ENCODE results near the gene GMPPB.
A peak's percentile ranks its signal among the peaks of the same experiment; 100 is the strongest.

The GMPPB gene

DNA sequence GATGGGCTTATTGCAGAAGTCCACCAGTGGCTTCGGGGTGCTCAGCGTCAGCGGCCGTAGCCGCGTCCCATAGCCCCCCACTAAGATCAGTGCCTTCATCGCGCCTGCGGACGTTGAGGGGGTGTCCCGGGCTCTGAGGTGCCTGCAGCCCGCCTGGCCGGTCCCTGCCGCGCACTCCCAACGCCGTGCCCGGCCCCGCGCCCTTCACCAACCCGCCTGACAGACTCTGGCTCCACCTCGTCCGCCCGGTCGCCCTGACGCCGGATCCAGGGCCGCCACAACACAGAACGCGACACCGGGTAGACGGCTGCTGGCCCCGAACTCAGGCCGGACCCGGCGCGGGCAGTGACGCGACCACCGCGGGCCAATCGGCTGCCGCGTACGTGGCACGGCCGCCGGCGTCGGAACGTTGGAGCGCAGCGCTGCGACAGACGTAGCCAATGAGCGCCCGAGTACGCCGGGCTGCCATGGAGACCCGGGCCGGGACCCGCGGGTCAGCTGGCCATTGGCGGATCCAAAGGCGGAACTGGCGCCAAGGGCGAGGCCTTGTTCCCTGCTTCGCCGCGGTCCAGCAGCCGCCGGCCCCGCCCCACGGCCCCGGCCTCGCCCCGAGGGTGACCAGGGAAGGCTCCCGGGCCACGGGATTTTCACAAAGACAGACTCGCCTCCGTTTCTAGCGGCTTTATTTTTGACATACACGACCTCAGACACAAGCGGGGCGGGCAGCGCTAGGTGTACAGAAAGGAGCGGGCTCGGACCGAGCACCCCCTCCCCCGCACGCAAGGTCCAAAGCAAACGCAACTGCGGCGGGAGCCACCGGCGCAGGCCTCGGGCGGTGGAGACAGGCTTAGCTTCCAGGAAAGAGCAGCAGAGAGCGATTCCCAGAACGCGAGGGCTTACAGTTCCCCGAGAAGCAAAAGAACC, at the start of gene GMPPB:
Gene GMPPB, minus strand, starts transcription at position 324 of the 924 bp plus-strand sequence. Its CDS starts 225 bp downstream, at position 99.
- Histone ChIP-seq H3K27me3 (ENCODE audit: control insufficient read depth, insufficient read depth, low read length) (no peaks in the 10 kb centered on the region), H3K36me3 (ENCODE audit: control insufficient read depth, insufficient read depth, low read length) (peaks cover 15% of the 10 kb centered on the region), H3K4me1 (ENCODE audit: control insufficient read depth, insufficient read depth, low read length) (peaks cover 55% of the 10 kb centered on the region), H3K9ac (ENCODE audit: low read length) (peak within 1 kb of the TSS; percentile 94), H3K9me3 (ENCODE audit: control insufficient read depth, low read length) (no peaks in the 10 kb centered on the region), H3K4me3 (ENCODE audit: low read length) (peak within 1 kb of the TSS; percentile 87)

GRCh38 chr3:49772703-49773102, 49.0 kb upstream of the GMPPB start:
- Histone ChIP-seq H3K36me3 (ENCODE audit: control insufficient read depth, insufficient read depth, low read length) (no peaks in the 10 kb centered on the region), H3K27me3 (ENCODE audit: control insufficient read depth, insufficient read depth, low read length) (no peaks in the 10 kb centered on the region), H3K9me3 (ENCODE audit: control insufficient read depth, low read length) (no peaks in the 10 kb centered on the region), H3K4me3 (ENCODE audit: low read length) (no peak overlapping the region), H3K9ac (ENCODE audit: low read length) (no peak overlapping the region), H3K4me1 (ENCODE audit: control insufficient read depth, insufficient read depth, low read length) (no peaks in the 10 kb centered on the region)

DNA sequence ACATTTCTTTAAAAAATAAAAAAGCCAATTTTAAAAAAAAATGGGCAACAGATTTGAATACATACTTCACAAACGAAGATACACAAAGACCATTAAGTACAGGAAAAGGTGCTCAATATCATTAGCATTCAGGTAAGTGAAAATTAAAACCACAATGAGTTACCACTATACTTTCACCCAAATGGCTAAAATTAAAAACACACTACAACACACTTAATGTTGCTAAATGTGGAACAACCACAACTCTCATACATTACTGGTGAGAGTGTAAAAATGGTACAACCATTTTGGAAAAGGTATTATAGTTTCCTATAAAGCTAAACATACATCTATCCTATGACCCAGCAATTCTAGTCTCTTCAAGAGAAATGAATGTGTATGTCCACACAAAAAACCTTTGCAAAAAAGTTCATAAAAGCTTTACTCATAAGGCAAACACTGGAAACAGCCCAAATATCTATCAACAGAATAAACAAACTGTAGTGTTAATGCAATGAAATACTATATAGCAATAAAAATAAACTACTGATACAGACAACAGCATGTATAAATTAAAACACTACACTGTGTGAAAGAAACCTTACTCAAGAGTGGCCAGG, 47.7 kb upstream of the GMPPB start:
- H3K9ac ChIP-seq (ENCODE audit: low read length) = no peak overlapping the region
- no peak overlapping the region for H3K4me3 ChIP-seq (ENCODE audit: low read length)
- no peaks in the 10 kb centered on the region for H3K36me3 ChIP-seq (ENCODE audit: control insufficient read depth, insufficient read depth, low read length)
- H3K27me3 ChIP-seq (ENCODE audit: control insufficient read depth, insufficient read depth, low read length) = no peaks in the 10 kb centered on the region
- H3K4me1 ChIP-seq (ENCODE audit: control insufficient read depth, insufficient read depth, low read length) = no peaks in the 10 kb centered on the region
- no peaks in the 10 kb centered on the region for H3K9me3 ChIP-seq (ENCODE audit: control insufficient read depth, low read length)

- no peaks in the 10 kb centered on the region for H3K27me3 ChIP-seq (ENCODE audit: control insufficient read depth, insufficient read depth, low read length)
- H3K9me3 ChIP-seq (ENCODE audit: control insufficient read depth, low read length) = no peaks in the 10 kb centered on the region
- no peak overlapping the region for H3K4me3 ChIP-seq (ENCODE audit: low read length)
- no peak overlapping the region for H3K9ac ChIP-seq (ENCODE audit: low read length)
- H3K4me1 ChIP-seq (ENCODE audit: control insufficient read depth, insufficient read depth, low read length) = no peaks in the 10 kb centered on the region
- no peaks in the 10 kb centered on the region for H3K36me3 ChIP-seq (ENCODE audit: control insufficient read depth, insufficient read depth, low read length)
Measured at GRCh38 chr3:49769926-49770325, 46.2 kb upstream of the GMPPB start.

DNA sequence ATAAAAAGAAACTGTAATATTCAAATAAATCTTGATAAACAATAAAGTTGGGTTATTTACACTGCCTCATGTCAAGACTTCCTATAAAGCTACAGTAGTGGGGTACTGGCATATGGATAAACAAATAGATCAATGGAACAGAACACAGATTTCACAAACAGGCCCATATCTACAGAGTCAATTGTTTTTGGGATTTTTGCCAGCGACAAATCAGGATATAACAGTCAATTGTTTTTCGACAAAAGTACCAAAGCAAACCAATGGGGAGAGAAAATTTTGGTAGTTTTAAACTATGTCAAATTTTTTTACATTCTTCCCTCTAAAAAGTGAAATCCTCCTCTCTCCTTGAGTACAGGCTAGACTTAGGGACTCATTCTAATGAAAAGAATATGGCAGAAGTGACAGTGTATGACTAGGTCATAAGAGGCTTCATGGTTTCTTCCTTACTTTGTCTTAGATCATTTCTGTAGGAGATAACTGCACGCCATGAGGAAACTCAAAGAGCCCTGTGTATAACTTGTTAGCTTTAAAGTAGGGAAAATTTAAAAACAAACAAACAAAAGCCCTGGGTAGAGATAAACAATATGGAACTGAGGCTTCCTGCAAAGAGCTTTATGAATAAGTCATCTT, 45.6 kb upstream of the GMPPB start:
- Histone ChIP-seq H3K9me3 (ENCODE audit: control insufficient read depth, low read length) (no peaks in the 10 kb centered on the region), H3K36me3 (ENCODE audit: control insufficient read depth, insufficient read depth, low read length) (no peaks in the 10 kb centered on the region), H3K27me3 (ENCODE audit: control insufficient read depth, insufficient read depth, low read length) (no peaks in the 10 kb centered on the region), H3K4me3 (ENCODE audit: low read length) (no peak overlapping the region), H3K9ac (ENCODE audit: low read length) (no peak overlapping the region), H3K4me1 (ENCODE audit: control insufficient read depth, insufficient read depth, low read length) (no peaks in the 10 kb centered on the region)

- Histone ChIP-seq H3K9me3 (ENCODE audit: control insufficient read depth, low read length) (no peaks in the 10 kb centered on the region), H3K4me1 (ENCODE audit: control insufficient read depth, insufficient read depth, low read length) (no peaks in the 10 kb centered on the region), H3K4me3 (ENCODE audit: low read length) (no peak overlapping the region), H3K9ac (ENCODE audit: low read length) (no peak overlapping the region), H3K36me3 (ENCODE audit: control insufficient read depth, insufficient read depth, low read length) (no peaks in the 10 kb centered on the region), H3K27me3 (ENCODE audit: control insufficient read depth, insufficient read depth, low read length) (no peaks in the 10 kb centered on the region)
Measured at GRCh38 chr3:49763981-49764380, 40.2 kb upstream of the GMPPB start.

- H3K4me3 ChIP-seq (ENCODE audit: low read length) = no peak overlapping the region
- no peaks in the 10 kb centered on the region for H3K27me3 ChIP-seq (ENCODE audit: control insufficient read depth, insufficient read depth, low read length)
- H3K9me3 ChIP-seq (ENCODE audit: control insufficient read depth, low read length) = no peaks in the 10 kb centered on the region
- peaks cover 4% of the 10 kb centered on the region for H3K4me1 ChIP-seq (ENCODE audit: control insufficient read depth, insufficient read depth, low read length)
- no peak overlapping the region for H3K9ac ChIP-seq (ENCODE audit: low read length)
- H3K36me3 ChIP-seq (ENCODE audit: control insufficient read depth, insufficient read depth, low read length) = no peaks in the 10 kb centered on the region
Measured at GRCh38 chr3:49761661-49762060, 37.9 kb upstream of the GMPPB start.

DNA sequence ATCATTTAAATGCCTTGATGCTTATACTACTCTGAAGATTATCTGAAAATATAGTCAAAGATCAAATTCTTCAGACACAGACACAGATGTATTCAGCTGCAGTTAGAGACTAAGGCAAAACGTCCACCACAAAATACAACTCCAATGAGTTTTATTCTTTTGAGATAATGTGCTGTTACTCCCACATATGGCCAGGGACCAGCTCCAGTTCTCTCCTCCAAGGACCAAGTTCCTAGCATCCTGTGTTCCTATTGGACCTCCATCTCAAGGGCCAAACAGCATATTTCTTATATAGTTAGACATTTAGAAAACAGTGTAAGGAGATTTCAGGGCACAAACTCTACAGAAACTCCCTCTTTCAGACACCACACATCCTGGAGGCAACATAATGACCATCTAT, 35.5 kb upstream of the GMPPB start:
- Histone ChIP-seq H3K27me3 (ENCODE audit: control insufficient read depth, insufficient read depth, low read length) (no peaks in the 10 kb centered on the region), H3K9ac (ENCODE audit: low read length) (no peak overlapping the region), H3K36me3 (ENCODE audit: control insufficient read depth, insufficient read depth, low read length) (peaks cover 5% of the 10 kb centered on the region), H3K9me3 (ENCODE audit: control insufficient read depth, low read length) (no peaks in the 10 kb centered on the region), H3K4me1 (ENCODE audit: control insufficient read depth, insufficient read depth, low read length) (peaks cover 4% of the 10 kb centered on the region), H3K4me3 (ENCODE audit: low read length) (no peak overlapping the region)

DNA sequence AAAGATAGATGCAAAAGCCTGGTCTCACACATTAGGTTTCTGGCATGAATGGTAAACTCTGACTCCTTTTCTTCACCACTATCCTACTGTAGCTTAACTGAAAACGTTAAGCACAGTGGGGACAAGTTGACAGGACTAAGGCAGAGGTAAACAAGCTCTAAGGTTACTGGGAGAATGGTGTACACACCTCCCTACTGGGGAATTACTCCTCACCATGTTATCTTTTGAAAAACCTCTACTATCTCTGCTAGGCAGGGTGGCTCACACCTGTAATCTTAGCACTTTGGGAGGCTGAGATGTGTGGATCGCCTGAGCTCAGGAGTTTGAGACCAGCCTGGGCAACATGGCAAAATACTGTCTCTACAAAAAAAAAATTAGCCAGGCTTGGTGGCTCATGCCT, 33.4 kb upstream of the GMPPB start:
- Histone ChIP-seq H3K27me3 (ENCODE audit: control insufficient read depth, insufficient read depth, low read length) (no peaks in the 10 kb centered on the region), H3K9me3 (ENCODE audit: control insufficient read depth, low read length) (no peaks in the 10 kb centered on the region), H3K36me3 (ENCODE audit: control insufficient read depth, insufficient read depth, low read length) (peaks cover 5% of the 10 kb centered on the region), H3K4me3 (ENCODE audit: low read length) (no peak overlapping the region), H3K4me1 (ENCODE audit: control insufficient read depth, insufficient read depth, low read length) (peaks cover 4% of the 10 kb centered on the region), H3K9ac (ENCODE audit: low read length) (no peak overlapping the region)

- Histone ChIP-seq H3K4me1 (ENCODE audit: control insufficient read depth, insufficient read depth, low read length) (peaks cover 6% of the 10 kb centered on the region), H3K36me3 (ENCODE audit: control insufficient read depth, insufficient read depth, low read length) (peaks cover 5% of the 10 kb centered on the region), H3K4me3 (ENCODE audit: low read length) (no peak overlapping the region), H3K9ac (ENCODE audit: low read length) (peak overlapping the region; percentile 15), H3K27me3 (ENCODE audit: control insufficient read depth, insufficient read depth, low read length) (no peaks in the 10 kb centered on the region), H3K9me3 (ENCODE audit: control insufficient read depth, low read length) (no peaks in the 10 kb centered on the region)
Measured at GRCh38 chr3:49756036-49756435, 32.3 kb upstream of the GMPPB start.

DNA sequence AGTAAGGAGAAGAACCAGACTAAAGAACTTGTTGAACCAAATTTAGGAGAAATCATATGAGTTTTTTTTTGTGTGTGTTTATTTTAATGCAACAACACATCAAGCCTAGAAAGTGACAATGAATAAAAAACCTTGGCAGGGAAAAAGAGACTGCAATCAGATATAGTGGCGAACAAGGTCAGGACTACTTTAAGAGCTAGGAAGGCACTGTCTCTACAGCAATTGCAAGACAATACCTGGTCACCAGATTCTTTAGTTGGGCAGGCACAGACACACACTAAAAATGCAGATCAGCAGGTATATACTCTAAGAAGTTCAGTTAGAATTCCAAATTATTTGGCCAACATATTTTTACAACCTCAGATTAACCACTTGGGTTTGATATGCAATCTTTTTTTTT, 30.8 kb upstream of the GMPPB start:
- H3K36me3 ChIP-seq (ENCODE audit: control insufficient read depth, insufficient read depth, low read length) = peaks cover 5% of the 10 kb centered on the region
- no peak overlapping the region for H3K9ac ChIP-seq (ENCODE audit: low read length)
- no peaks in the 10 kb centered on the region for H3K27me3 ChIP-seq (ENCODE audit: control insufficient read depth, insufficient read depth, low read length)
- H3K4me3 ChIP-seq (ENCODE audit: low read length) = no peak overlapping the region
- no peaks in the 10 kb centered on the region for H3K9me3 ChIP-seq (ENCODE audit: control insufficient read depth, low read length)
- peaks cover 10% of the 10 kb centered on the region for H3K4me1 ChIP-seq (ENCODE audit: control insufficient read depth, insufficient read depth, low read length)

- Histone ChIP-seq H3K9me3 (ENCODE audit: control insufficient read depth, low read length) (no peaks in the 10 kb centered on the region), H3K27me3 (ENCODE audit: control insufficient read depth, insufficient read depth, low read length) (no peaks in the 10 kb centered on the region), H3K4me1 (ENCODE audit: control insufficient read depth, insufficient read depth, low read length) (peaks cover 5% of the 10 kb centered on the region), H3K36me3 (ENCODE audit: control insufficient read depth, insufficient read depth, low read length) (peaks cover 5% of the 10 kb centered on the region), H3K4me3 (ENCODE audit: low read length) (no peak overlapping the region), H3K9ac (ENCODE audit: low read length) (no peak overlapping the region)
Measured at GRCh38 chr3:49751501-49751900, 27.8 kb upstream of the GMPPB start.

Data from mucosa of stomach (tissue), 1 donor.